HUES6 (cell line): Measurements from ENCODE around the gene CYP2J2.
"Not testable (repeated sequence)": the region's sequence is repeated elsewhere in the genome, so short reads cannot be mapped to it uniquely, and the experiment has no call there.

Source experiments
- H3K27ac ChIP-seq: 2 replicates; pipeline ENCODE4 v1.7.0; 2013; ENCODE audit warnings: low read depth, mild to moderate bottlenecking, low read length, inconsistent platforms
- H3K27me3 ChIP-seq: 2 replicates; pipeline ENCODE4 v1.6.1; 2013; ENCODE audit warnings: low read length; ENCODE audit not compliant: control insufficient read depth, insufficient read depth
- H3K36me3 ChIP-seq: 2 replicates; pipeline ENCODE4 v1.6.1; 2013; ENCODE audit warnings: low read length; ENCODE audit not compliant: control insufficient read depth, insufficient read depth
- H3K4me1 ChIP-seq: 2 replicates; pipeline ENCODE4 v1.6.1; 2013; ENCODE audit warnings: low read length; ENCODE audit not compliant: control insufficient read depth, insufficient read depth
- H3K4me3 ChIP-seq: 2 replicates; pipeline ENCODE4 v1.5.1; 2013; ENCODE audit warnings: low read depth, low read length
- H3K9ac ChIP-seq: one replicate; pipeline ENCODE4 v1.6.1; 2013; ENCODE audit warnings: mild to moderate bottlenecking, low read length
- H3K9me3 ChIP-seq: 2 replicates; pipeline ENCODE4 v1.6.1; 2013; ENCODE audit warnings: low read depth, low read length; ENCODE audit not compliant: control insufficient read depth, insufficient read depth

Gene CYP2J2

DNA sequence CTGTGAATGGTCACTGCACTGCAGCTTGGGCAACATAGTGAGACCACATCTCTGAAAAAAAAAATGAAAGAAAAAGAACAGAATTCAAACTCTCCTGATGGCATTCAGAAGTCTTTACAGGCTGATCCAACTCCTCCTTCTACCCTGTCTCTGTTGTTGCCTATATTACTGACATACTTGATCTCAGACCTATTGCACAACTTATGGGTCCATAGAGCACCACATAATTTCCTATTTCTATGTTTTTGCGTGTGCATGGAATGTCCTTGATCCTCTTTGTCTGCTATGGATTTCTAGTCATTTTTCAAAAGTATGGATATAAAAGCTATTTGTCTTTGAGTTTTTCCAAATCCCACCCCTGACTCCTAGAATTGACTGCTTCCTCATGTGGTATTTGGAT is 22.4 kb upstream of the CYP2J2 start:
- Histone ChIP-seq H3K36me3 (no peaks in the 10 kb centered on the region), H3K9ac (no peak overlapping the region), H3K4me3 (no peak overlapping the region), H3K4me1 (no peaks in the 10 kb centered on the region), H3K27me3 (0 out of 2 replicates have a peak, but pooled peaks cover 2% of the 10 kb centered on the region), H3K27ac (no peak overlapping the region), H3K9me3 (no peaks in the 10 kb centered on the region)

DNA sequence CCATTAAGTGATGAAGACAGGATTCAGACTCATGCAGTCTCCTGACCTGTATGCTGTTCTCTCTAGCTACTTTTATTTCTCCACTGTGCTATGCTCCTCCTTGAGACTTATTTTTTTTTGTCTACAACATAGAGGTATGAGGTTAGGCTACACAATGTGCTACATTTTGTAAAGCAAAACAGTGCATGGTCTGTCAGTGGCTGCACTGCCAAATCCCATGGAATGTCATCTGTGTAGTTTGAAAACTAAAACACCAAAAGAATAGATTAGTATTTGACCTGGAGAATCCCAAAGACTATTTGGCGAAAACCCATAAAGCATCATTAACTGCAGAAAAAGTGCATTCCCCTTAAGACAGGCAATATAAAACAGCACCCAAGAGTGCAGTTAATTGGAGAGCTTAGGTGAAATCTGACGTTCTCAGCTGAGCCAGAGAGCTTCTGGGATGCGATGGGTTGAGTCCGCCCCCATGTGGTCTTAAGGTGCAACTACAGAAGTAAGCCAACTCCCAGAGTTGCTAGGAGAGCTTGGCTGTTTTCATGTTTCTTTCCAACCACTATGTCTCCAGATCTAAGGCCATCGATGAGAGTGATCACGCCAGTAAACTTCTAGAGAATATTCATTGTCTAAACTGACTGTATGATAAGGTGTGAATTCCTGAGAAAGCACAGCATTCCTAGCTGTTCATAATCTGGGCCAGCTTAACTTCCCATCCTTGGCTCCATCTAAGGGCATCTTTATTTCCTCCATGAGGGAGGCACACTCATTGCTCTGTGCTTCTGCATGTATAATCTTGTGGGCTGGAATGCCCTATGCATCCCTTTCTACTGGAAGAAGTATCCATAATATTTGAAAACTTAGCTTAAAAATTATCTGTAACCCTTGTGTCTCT is 20.7 kb upstream of the CYP2J2 start:
- Histone ChIP-seq H3K36me3 (no peaks in the 10 kb centered on the region), H3K27me3 (0 out of 2 replicates have a peak, but pooled peaks cover 2% of the 10 kb centered on the region), H3K4me3 (no peak overlapping the region), H3K9me3 (no peaks in the 10 kb centered on the region), H3K9ac (no peak overlapping the region), H3K27ac (no peak overlapping the region), H3K4me1 (no peaks in the 10 kb centered on the region)

DNA sequence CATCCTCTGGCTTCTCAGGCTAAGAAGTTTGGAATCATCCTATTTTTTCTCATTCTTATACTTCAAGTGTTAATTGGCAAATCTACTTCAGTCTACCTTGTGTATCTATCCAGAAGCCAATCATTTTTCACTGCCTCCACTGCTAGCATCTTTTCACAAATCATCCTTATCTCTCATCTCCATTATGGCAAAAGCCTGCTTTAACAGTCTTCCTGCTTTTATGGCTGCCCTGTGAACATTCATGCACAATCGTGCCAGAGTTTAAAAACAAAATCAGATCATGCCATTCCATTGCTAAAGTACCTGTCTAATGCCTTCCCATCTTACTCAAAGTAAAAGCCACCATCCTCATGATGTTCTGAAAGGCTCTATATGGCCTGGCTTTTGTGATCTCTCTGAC is 19.2 kb upstream of the CYP2J2 start:
- Histone ChIP-seq H3K9ac (no peak overlapping the region), H3K27ac (no peak overlapping the region), H3K4me3 (no peak overlapping the region), H3K4me1 (no peaks in the 10 kb centered on the region), H3K36me3 (no peaks in the 10 kb centered on the region), H3K27me3 (0 out of 2 replicates have a peak, but pooled peaks cover 2% of the 10 kb centered on the region), H3K9me3 (no peaks in the 10 kb centered on the region)

DNA sequence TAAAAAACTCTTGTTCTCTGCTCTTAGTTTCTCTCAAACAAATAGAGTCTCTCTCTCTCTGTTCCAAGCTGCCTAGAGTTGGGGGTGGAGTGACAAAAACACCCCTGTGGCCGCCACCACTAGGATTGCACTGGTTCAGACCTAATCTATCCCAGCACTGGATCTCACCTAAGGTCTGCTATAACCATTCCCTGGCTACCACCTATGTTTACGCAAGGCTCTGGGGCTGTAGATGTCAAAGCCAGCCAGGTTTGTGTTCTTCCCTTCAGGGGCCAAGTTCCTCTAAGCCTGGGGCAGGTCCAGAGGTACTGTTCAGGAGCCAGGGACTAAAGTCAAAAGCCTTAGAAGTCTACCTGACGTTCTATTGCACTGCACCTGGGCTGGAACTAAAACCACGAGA is 12.8 kb upstream of the CYP2J2 start:
- Histone ChIP-seq H3K27me3 (no peaks in the 10 kb centered on the region), H3K27ac (no peak overlapping the region), H3K36me3 (no peaks in the 10 kb centered on the region), H3K9ac (no peak overlapping the region), H3K9me3 (no peaks in the 10 kb centered on the region), H3K4me1 (no peaks in the 10 kb centered on the region), H3K4me3 (no peak overlapping the region)

DNA sequence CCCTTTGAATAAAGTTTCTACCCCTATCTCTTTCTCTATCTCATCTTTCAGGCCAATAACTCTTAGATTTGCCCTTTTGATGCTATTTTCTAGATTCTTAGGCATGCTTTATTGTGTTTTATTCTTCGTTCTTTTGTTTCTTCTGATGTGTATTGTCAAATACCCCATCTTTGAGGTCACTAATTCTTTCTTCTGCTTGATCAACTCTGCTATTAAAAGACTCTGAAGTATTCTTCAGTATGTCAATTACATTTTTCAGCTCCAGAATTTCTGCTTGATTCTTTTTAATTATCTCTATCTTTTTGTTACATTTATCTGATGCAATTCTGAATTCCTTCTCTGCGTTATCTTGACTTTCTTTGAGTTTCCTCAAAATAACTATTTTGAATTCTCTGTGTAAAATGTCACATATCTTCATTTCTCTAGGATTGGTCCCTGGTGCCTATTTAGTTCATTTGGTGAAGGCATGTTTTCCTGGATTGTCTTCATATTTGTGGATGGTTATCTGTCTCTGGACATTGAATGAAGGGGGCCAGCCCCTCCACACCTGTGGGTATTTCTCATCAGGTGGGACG is 11.2 kb upstream of the CYP2J2 start:
- H3K9ac ChIP-seq = no peak overlapping the region
- no peaks in the 10 kb centered on the region for H3K4me1 ChIP-seq
- no peaks in the 10 kb centered on the region for H3K27me3 ChIP-seq
- H3K4me3 ChIP-seq = no peak overlapping the region
- no peaks in the 10 kb centered on the region for H3K9me3 ChIP-seq
- H3K27ac ChIP-seq = no peak overlapping the region
- H3K36me3 ChIP-seq = no peaks in the 10 kb centered on the region

DNA sequence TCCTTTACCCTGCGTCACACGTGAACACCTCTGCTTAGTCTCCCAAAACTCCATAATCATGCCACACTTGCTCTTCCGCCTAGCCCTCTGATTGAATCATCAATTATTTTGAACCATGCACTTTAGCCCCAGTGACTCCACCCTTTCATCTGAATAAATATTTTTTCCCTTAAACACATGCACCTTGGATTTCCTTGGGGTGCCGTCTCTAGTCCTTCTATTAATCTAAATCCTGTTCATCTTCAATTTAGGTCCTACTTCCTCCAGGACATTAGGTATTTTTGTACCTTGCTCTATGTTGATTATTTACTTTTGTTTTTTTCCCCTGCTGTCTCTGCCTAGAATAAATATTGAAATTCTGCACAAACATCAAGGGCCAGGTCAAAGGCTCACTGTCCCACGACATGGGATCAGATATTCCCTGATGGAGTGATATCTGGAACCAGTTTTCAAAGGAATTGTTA is 9.8 kb upstream of the CYP2J2 start:
- Histone ChIP-seq H3K27ac (no peak overlapping the region), H3K9ac (no peak overlapping the region), H3K36me3 (no peaks in the 10 kb centered on the region)

DNA sequence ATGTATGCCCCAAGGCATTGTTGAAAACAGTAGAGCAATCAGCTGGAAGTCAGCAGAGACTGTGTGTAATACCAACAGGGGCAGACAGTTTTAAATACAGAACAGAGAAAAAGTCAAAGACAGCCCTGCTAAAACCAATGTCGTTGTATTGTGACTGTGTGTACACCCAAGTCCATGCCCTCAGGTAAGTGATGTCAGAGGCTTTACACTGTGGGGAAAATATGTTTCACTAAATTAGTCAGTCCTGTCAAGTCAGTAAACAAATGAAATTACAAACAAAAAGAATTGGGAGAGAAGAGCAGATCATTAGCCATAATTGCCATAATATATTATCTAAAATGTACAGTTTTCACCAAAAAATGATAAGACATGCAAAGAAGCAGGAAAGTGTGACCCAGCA is 2.4 kb upstream of the CYP2J2 start:
- no peak overlapping the region for H3K4me3 ChIP-seq
- H3K27me3 ChIP-seq = peaks cover 63% of the 10 kb centered on the region
- H3K27ac ChIP-seq = no peak overlapping the region
- peaks cover 7% of the 10 kb centered on the region for H3K4me1 ChIP-seq
- no peak overlapping the region for H3K9ac ChIP-seq
- no peaks in the 10 kb centered on the region for H3K9me3 ChIP-seq
- H3K36me3 ChIP-seq = no peaks in the 10 kb centered on the region

More for the DNA sequence above, 9.8 kb upstream of the CYP2J2 start:
- no peaks in the 10 kb centered on the region for H3K9me3 ChIP-seq
- H3K27me3 ChIP-seq = no peaks in the 10 kb centered on the region
- no peaks in the 10 kb centered on the region for H3K4me1 ChIP-seq
- no peak overlapping the region for H3K4me3 ChIP-seq

DNA sequence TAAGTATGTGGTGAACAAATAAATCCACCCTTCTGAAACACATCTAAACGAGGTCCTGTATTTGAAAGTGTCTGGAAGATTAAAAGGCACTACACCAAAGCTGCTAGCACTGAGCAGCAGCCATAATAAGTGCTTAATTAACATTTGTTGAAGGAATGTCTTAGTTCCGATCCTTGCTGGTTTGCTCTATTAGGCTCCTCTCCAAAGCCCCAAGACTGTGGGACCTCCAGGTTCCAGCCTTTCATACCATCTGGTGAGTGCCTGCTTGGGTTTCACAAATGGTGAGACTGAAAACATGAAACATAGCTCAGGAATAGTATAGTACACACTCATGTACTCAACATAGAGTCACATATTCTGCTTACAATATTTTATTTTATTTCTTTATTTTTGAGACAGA is 640 bp upstream of the CYP2J2 start:
- Histone ChIP-seq H3K9me3 (no peaks in the 10 kb centered on the region), H3K36me3 (no peaks in the 10 kb centered on the region), H3K27ac (no peak overlapping the region), H3K4me3 (peak overlapping the region; percentile 55), H3K4me1 (peaks cover 7% of the 10 kb centered on the region), H3K27me3 (peaks cover 69% of the 10 kb centered on the region), H3K9ac (no peak overlapping the region)

DNA sequence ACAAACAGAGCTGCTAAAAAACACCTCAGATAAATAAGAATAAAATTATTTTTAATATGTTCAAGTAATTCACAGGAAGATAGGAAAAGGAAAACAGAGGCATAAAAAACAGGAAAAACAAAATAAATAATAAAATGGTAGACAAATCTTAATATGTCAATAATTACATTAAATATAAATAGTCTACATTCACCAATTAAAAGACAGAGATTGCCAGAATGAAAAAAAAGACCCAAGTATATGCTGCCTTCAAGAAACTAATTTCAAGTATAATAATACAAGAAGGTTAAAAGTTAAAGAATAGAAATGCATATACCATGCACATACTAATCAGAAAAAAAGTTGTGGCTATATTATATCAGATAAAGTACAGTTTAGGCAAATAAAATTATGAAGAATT is 1.9 kb downstream of the CYP2J2 start:
- Histone ChIP-seq H3K4me3 (no peak overlapping the region), H3K9me3 (no peaks in the 10 kb centered on the region), H3K27me3 (peaks cover 62% of the 10 kb centered on the region), H3K9ac (no peak overlapping the region), H3K4me1 (peaks cover 7% of the 10 kb centered on the region), H3K27ac (no peak overlapping the region), H3K36me3 (no peaks in the 10 kb centered on the region)

DNA sequence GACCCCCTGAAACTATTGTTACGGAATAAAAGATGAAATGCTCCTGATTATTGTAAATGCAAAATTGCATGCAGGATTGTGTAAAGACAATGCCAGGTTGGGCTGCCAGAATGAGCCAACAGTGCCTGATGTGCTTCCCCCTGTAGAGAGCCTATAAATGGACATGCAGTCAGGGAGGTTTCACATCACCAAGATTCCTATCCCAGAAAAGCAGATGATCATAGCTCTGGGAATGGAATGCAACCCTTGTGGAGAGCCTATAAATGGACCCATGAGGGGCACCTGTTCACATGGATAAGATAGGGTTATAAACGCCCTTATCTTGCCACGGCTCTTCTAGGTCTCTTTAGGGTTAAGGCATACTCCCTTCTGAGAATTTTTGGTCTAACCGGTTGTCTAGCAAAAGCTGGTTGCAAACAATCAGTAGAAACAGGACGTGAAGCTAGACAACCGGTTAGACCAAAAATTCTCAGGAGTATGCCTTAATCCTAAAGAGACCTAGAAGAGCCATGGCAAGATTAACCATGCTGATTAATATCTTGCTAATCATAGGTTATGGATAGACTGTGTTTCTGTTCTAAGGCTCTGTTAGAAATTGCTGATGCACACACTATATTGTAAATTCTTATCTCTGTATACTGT is 5.2 kb downstream of the CYP2J2 start:
- peaks cover 29% of the 10 kb centered on the region for H3K27me3 ChIP-seq
- not testable (repeated sequence) for H3K4me3 ChIP-seq, H3K27ac ChIP-seq, H3K9me3 ChIP-seq, H3K9ac ChIP-seq, H3K4me1 ChIP-seq, H3K36me3 ChIP-seq

DNA sequence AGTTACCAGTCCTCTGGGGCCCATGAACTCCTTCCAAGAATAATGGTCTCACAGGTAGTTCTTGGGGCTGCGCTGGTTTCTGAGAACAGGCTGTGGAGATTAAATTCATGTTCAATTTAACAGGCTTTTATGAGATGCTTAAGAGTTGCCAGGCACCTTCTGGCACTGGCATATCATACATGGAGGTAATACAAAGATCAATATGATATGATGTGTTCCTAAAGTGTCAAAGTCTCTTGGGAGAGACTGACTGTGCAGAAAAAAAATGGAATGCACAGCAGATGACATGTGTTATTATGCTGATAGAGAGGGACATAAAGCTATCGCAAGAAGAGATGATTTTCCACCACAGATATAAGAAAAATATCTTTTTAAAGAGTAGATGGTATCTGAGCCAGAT is 6.8 kb downstream of the CYP2J2 start:
- Histone ChIP-seq H3K9ac (no peak overlapping the region), H3K4me1 (no peaks in the 10 kb centered on the region), H3K27ac (no peak overlapping the region), H3K27me3 (peaks cover 13% of the 10 kb centered on the region), H3K9me3 (no peaks in the 10 kb centered on the region), H3K36me3 (no peaks in the 10 kb centered on the region), H3K4me3 (no peak overlapping the region)
